ENCODE data around the gene NLRX1. TPM values are rescaled to one million over a fixed set of nuclear protein-coding genes. Genes with fewer than 3 reads are reported as not detected.

Gene NLRX1
- total RNA-seq, 4 donors from 2014 or later: 31.5 to 83.3 (median 67.5) TPM

GRCh38 chr11:119229288-119229672 lies 60.8 kb downstream of the NLRX1 start:
- H3K27ac ChIP-seq: no peak overlapping the region
- WGBS, 2 donors: 78 to 80% methylated on average over 3 of the region's 3 CpGs
- intact Hi-C loops (cut with DNase I): no loop called here

GRCh38 chr11:119229741-119230140 lies 61.2 kb downstream of the NLRX1 start:
- intact Hi-C loops (cut with DNase I): no loop called here
- no peak for TF ChIP-seq CTCF (IDR thresholded peaks at IDR 0.05)
- no peak for TF ChIP-seq POLR2A (IDR thresholded peaks at IDR 0.05)
- DNase-seq: no peak
- no peaks in the 10 kb centered on the region for H3K9me3 ChIP-seq
- H3K4me1 ChIP-seq: peaks cover 0 to 13% (median 0%) of the 10 kb centered on the region in 3 donors
- no peak overlapping the region for H3K4me3 ChIP-seq
- H3K36me3 ChIP-seq: peaks cover 0 to 35% (median 0%) of the 10 kb centered on the region in 3 donors
- WGBS, 2 donors: 45 to 69% methylated on average over 4 of the region's 4 CpGs
- no peaks in the 10 kb centered on the region for H3K27me3 ChIP-seq
- H3K27ac ChIP-seq: no peak overlapping the region

More at GRCh38 chr11:119229288-119229672, 60.8 kb downstream of the NLRX1 start:
- no peak for DNase-seq
- Histone ChIP-seq H3K4me1 (peaks cover 0 to 13% (median 0%) of the 10 kb centered on the region in 3 donors), H3K27me3 (no peaks in the 10 kb centered on the region), H3K36me3 (peaks cover 0 to 32% (median 0%) of the 10 kb centered on the region in 3 donors), H3K4me3 (no peak overlapping the region), H3K9me3 (no peaks in the 10 kb centered on the region)
- TF ChIP-seq POLR2A (IDR thresholded peaks at IDR 0.05): no peak
- no peak for TF ChIP-seq CTCF (IDR thresholded peaks at IDR 0.05)

Other genes starting within 250 kb of the NLRX1 start
- 10 to 100 TPM; 16.4 to 29.6 (median 18.9) TPM for gene BCL9L, start 242.8 kb upstream of the NLRX1 start, total RNA-seq
- under 1 TPM in 1 of 4 donors, not detected in 3; 0.57 TPM for gene UPK2, start 212.4 kb upstream of the NLRX1 start, total RNA-seq
- gene FOXR1, start 197.0 kb upstream of the NLRX1 start, total RNA-seq: not detected
- gene CENATAC, start 170.6 kb upstream of the NLRX1 start, total RNA-seq: 10 to 100 TPM in 3 of 4 donors, 1 to 10 TPM in 1; 9.2 to 58.9 (median 29.4) TPM
- gene RPS25, start 150.4 kb upstream of the NLRX1 start, total RNA-seq: 1,000 to 10,000 TPM in 3 of 4 donors, 100 to 1,000 TPM in 1; 729 to 2,261 (median 1,537) TPM
- 10 to 100 TPM; 26.5 to 44.4 (median 41.2) TPM for gene TRAPPC4, start 150.0 kb upstream of the NLRX1 start, total RNA-seq
- gene SLC37A4, start 137.8 kb upstream of the NLRX1 start, total RNA-seq: 10 to 100 TPM in 3 of 4 donors, 1 to 10 TPM in 1; 6.9 to 13.9 (median 11.5) TPM
- gene HYOU1, start 111.5 kb upstream of the NLRX1 start, total RNA-seq: 10 to 100 TPM; 44.1 to 93.8 (median 65.4) TPM
- gene VPS11, start 100.9 kb upstream of the NLRX1 start, total RNA-seq: 10 to 100 TPM; 15.2 to 28.4 (median 18.2) TPM
- 10 to 100 TPM in 3 of 4 donors, 1 to 10 TPM in 1; 9.9 to 22.1 (median 14.2) TPM for gene HMBS, start 83.8 kb upstream of the NLRX1 start, total RNA-seq
- 10 to 100 TPM; 18.5 to 29.9 (median 26.7) TPM for gene DPAGT1, start 66.9 kb upstream of the NLRX1 start, total RNA-seq
- gene C2CD2L, start 61.4 kb upstream of the NLRX1 start, total RNA-seq: 10 to 100 TPM in 1 of 4 donors, 1 to 10 TPM in 3; 5.1 to 12.8 (median 8.0) TPM
- gene HINFP, start 47.1 kb upstream of the NLRX1 start, total RNA-seq: 10 to 100 TPM in 3 of 4 donors, 1 to 10 TPM in 1; 7.0 to 33.2 (median 13.9) TPM
- under 1 TPM; 0.15 to 0.94 (median 0.39) TPM for gene ABCG4, start 19.7 kb upstream of the NLRX1 start, total RNA-seq
- under 1 TPM in 1 of 4 donors, not detected in 3; under 0.01 TPM for gene NHERF4, start 16.8 kb downstream of the NLRX1 start, total RNA-seq
- gene CBL, start 37.6 kb downstream of the NLRX1 start, total RNA-seq: 10 to 100 TPM in 3 of 4 donors, 1 to 10 TPM in 1; 9.9 to 14.2 (median 12.4) TPM
- gene MCAM, start 148.4 kb downstream of the NLRX1 start, total RNA-seq: 100 to 1,000 TPM in 2 of 4 donors, 10 to 100 TPM in 2; 20.8 to 169 (median 80.9) TPM
- 10 to 100 TPM; 10.5 to 17.9 (median 12.2) TPM for gene RNF26, start 165.8 kb downstream of the NLRX1 start, total RNA-seq
- gene C1QTNF5, start 172.2 kb downstream of the NLRX1 start, total RNA-seq: 10 to 100 TPM in 2 of 4 donors, 1 to 10 TPM in 2; 5.3 to 18.8 (median 10.3) TPM
- gene MFRP, start 178.0 kb downstream of the NLRX1 start, total RNA-seq: not detected
- gene USP2, start 213.0 kb downstream of the NLRX1 start, total RNA-seq: 1 to 10 TPM; 1.9 to 9.6 (median 4.8) TPM